Brain pericyte (primary cell): ENCODE data around the gene FEM1A.
"Not testable (repeated sequence)": the region's sequence is repeated elsewhere in the genome, so short reads cannot be mapped to it uniquely, and the experiment has no call there.

Experiments
- DNase-seq: peaks from one replicate; pipeline ENCODE4 v3.0.0-alpha.2; 2012; ENCODE audit warnings: low read depth, low spot score

The FEM1A gene

GRCh38 chr19:4773047-4773640, 18.4 kb upstream of the FEM1A start:
- DNase-seq: no peak

GRCh38 chr19:4774136-4774535, 17.4 kb upstream of the FEM1A start:
- no peak for DNase-seq

- DNase-seq: no peak
Measured at GRCh38 chr19:4775627-4776152, 15.8 kb upstream of the FEM1A start.

- no peak for DNase-seq
Measured at GRCh38 chr19:4776436-4777211, 14.9 kb upstream of the FEM1A start.

GRCh38 chr19:4778124-4778523, 13.4 kb upstream of the FEM1A start:
- not testable (repeated sequence) for DNase-seq

GRCh38 chr19:4780860-4781259, 10.7 kb upstream of the FEM1A start:
- no peak for DNase-seq

GRCh38 chr19:4781801-4782200, 9.7 kb upstream of the FEM1A start:
- DNase-seq: no peak

- not testable (repeated sequence) for DNase-seq
Measured at GRCh38 chr19:4786412-4787016, 5.0 kb upstream of the FEM1A start.

GRCh38 chr19:4792019-4792865, 708 bp downstream of the FEM1A start:
- not testable (repeated sequence) for DNase-seq

- not testable (repeated sequence) for DNase-seq
Measured at GRCh38 chr19:4792866-4793195, 1.3 kb downstream of the FEM1A start.

- not testable (repeated sequence) for DNase-seq
Measured at GRCh38 chr19:4793278-4793677, 1.7 kb downstream of the FEM1A start.

- no peak for DNase-seq
Measured at GRCh38 chr19:4794971-4795370, 3.4 kb downstream of the FEM1A start.

- no peak for DNase-seq
Measured at GRCh38 chr19:4795400-4795799, 3.9 kb downstream of the FEM1A start.

GRCh38 chr19:4800591-4801081, 9.1 kb downstream of the FEM1A start:
- no peak for DNase-seq

GRCh38 chr19:4801085-4801619, 9.6 kb downstream of the FEM1A start:
- DNase-seq: no peak

- no peak for DNase-seq
Measured at GRCh38 chr19:4802711-4803110, 11.2 kb downstream of the FEM1A start.

GRCh38 chr19:4803736-4804695, 12.5 kb downstream of the FEM1A start:
- no peak for DNase-seq

- DNase-seq: not testable (repeated sequence)
Measured at GRCh38 chr19:4805140-4805539, 13.6 kb downstream of the FEM1A start.

GRCh38 chr19:4806384-4806783, 14.8 kb downstream of the FEM1A start:
- no peak for DNase-seq

GRCh38 chr19:4807188-4807587, 15.7 kb downstream of the FEM1A start:
- DNase-seq: no peak
